GM12892 (cell line): Measurements from ENCODE around the gene QSOX1.

ENCODE experiments used
- DNase-seq: peaks from one replicate; pipeline ENCODE4 v3.0.0; 2011; ENCODE audit not compliant: insufficient read length
- FAIRE-seq: peaks from 2 replicates; lab custom pipeline; 2011; peaks lifted over from hg19 to GRCh38; lab: Jason Lieb, UNC
- POLR2A ChIP-seq: IDR thresholded peaks from 2 replicates; pipeline ENCODE4 v1.6.1; 2011; ENCODE audit warnings: low read depth, low read length, control low read depth
- POLR2AphosphoS5 ChIP-seq: IDR thresholded peaks from 2 replicates; pipeline ENCODE4 v1.6.1; 2011; ENCODE audit warnings: low read depth, low read length, control low read depth
- TAF1 ChIP-seq: IDR thresholded peaks from 2 replicates; pipeline ENCODE4 v1.6.1; 2011; ENCODE audit warnings: low read depth, mild to moderate bottlenecking, control low read depth, low read length, borderline replicate concordance

The QSOX1 gene

GRCh38 chr1:180188684-180189175, 34.1 kb downstream of the QSOX1 start:
- FAIRE-seq (no peak), DNase-seq (no peak)
- TF ChIP-seq TAF1 (no peak), POLR2A (no peak), POLR2AphosphoS5 (no peak)

DNA sequence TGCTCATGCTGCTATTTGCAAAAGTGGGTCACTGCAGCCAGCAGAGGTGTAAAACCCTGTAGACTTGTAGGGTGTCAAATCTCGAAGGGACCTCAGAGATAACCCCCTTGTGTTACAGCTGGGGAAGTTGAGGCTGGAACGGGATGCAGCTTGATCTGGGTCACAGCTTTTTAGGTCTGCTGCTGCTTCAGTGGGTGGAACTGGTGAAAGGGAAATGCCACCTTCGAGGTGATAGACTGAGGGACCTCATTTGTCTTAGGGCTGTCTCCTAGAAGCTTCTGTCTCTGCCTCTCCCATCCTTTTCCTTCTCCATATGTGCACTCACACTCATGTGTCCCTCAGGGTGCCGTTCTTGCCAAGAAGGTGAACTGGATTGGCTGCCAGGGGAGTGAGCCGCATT, 35.4 kb downstream of the QSOX1 start:
- no peak for FAIRE-seq
- no peak for DNase-seq
- TF ChIP-seq TAF1: no peak
- no peak for TF ChIP-seq POLR2AphosphoS5
- no peak for TF ChIP-seq POLR2A

- TF ChIP-seq POLR2AphosphoS5: no peak
- TF ChIP-seq TAF1: no peak
- no peak for TF ChIP-seq POLR2A
- no peak for DNase-seq
- no peak for FAIRE-seq
Observed at GRCh38 chr1:180192172-180192571, 37.5 kb downstream of the QSOX1 start.

- TF ChIP-seq POLR2AphosphoS5: no peak
- TF ChIP-seq POLR2A: no peak
- TF ChIP-seq TAF1: no peak
- DNase-seq (no peak), FAIRE-seq (no peak)
Observed at GRCh38 chr1:180193141-180194047, 38.7 kb downstream of the QSOX1 start.

- FAIRE-seq (no peak), DNase-seq (no peak)
- TF ChIP-seq POLR2A: no peak
- TF ChIP-seq POLR2AphosphoS5: no peak
- TF ChIP-seq TAF1: no peak
Observed at GRCh38 chr1:180194048-180194425, 39.4 kb downstream of the QSOX1 start.

DNA sequence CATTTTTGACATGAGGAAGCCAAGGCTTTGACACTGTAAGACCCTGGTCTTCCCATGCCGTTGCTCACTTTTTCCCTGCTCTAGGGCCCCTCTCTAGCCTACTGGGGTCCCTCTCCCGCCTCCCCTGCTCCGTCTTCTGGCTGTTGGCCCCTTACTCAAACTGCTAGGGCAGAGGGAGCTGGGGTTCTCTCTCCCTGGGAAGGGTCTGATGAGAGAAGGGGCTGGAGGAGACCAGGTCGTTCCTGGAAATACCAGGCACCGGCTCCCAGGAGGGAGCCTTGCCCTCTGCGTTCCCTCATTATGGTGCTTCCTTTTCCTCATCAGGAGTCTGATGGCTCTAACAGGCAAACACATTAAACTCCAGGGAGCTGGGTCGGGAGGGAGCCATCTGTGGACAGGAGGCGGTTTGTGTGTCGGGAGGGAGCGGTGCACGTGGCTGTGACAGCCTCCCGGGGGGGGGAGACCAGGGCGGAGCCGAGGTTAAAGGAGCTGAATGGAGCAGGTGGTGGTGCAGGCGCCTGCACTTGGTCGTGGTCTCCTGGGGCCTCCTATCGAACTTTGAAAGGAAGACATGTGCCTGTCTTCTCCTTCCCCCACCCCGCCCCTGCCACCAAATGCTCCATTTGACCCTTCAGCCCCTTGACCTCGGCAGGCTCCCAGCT, 40.0 kb downstream of the QSOX1 start:
- no peak for FAIRE-seq
- no peak for TF ChIP-seq POLR2AphosphoS5
- no peak for TF ChIP-seq TAF1
- TF ChIP-seq POLR2A: no peak
- no peak for DNase-seq

DNA sequence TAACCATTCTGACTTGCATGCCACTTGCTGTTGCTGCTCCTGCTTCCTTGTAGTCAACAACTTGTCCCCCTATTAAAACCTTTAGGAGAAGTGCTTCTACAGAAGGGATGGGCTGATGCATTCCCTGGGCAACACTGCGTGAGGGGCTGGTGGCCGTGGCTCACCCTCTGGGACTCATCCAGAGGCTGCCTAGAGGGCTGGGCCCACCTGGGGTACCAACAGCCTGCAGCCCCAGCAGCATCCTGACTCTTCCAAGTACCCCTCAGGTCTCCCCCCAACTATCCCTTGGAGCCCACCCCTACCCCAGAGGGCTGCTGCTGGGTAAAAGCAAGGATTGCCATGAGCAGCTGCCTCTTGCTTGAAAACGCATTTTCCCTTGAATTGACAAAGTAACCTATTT, 40.7 kb downstream of the QSOX1 start:
- no peak for FAIRE-seq
- DNase-seq: no peak
- no peak for TF ChIP-seq TAF1
- no peak for TF ChIP-seq POLR2A
- no peak for TF ChIP-seq POLR2AphosphoS5

DNA sequence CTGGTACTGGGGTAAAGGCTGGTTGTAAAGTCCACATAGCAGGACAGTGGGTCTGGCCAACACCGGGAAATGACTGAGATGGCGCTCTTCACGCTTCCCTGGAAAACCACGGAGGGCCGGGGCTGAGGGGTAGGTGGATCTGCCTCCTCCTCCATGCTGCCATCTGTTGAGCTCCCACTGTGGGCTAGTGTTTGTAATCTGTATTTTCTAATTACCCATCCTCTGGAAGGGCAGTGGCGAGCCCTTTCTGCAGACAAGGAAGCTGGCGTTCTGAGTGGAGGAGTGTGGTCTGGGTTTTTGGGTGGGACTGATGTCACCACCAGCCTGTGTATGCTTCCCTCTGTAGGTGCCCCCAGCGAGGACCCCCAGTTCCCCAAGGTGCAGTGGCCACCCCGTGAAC, 41.2 kb downstream of the QSOX1 start:
- FAIRE-seq (no peak), DNase-seq (no peak)
- TF ChIP-seq POLR2AphosphoS5 (no peak), POLR2A (no peak), TAF1 (no peak)

DNA sequence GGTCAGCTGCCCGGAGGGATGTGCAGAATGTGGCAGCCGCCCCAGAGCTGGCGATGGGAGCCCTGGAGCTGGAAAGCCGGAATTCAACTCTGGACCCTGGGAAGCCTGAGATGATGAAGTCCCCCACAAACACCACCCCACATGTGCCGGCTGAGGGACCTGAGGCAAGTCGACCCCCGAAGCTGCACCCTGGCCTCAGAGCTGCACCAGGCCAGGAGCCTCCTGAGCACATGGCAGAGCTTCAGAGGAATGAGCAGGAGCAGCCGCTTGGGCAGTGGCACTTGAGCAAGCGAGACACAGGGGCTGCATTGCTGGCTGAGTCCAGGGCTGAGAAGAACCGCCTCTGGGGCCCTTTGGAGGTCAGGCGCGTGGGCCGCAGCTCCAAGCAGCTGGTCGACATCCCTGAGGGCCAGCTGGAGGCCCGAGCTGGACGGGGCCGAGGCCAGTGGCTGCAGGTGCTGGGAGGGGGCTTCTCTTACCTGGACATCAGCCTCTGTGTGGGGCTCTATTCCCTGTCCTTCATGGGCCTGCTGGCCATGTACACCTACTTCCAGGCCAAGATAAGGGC, 41.9 kb downstream of the QSOX1 start:
- no peak for FAIRE-seq
- no peak for TF ChIP-seq POLR2AphosphoS5
- no peak for TF ChIP-seq POLR2A
- TF ChIP-seq TAF1: no peak
- DNase-seq: no peak

DNA sequence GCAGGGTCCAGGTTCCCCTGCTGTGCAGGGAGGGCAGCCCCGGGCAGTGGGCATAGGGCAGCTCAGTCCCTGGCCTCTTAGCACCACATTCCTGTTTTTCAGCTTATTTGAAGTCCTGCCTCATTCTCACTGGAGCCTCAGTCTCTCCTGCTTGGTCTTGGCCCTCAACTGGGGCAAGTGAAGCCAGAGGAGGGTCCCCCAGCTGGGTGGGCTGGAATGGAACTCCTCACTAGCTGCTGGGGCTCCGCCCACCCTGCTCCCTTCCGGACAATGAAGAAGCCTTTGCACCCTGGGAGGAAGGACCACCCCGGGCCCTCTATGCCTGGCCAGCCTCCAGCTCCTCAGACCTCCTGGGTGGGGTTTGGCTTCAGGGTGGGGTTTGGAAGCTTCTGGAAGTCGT, 42.6 kb downstream of the QSOX1 start:
- FAIRE-seq (no peak), DNase-seq (no peak)
- no peak for TF ChIP-seq POLR2AphosphoS5
- no peak for TF ChIP-seq TAF1
- TF ChIP-seq POLR2A: no peak

DNA sequence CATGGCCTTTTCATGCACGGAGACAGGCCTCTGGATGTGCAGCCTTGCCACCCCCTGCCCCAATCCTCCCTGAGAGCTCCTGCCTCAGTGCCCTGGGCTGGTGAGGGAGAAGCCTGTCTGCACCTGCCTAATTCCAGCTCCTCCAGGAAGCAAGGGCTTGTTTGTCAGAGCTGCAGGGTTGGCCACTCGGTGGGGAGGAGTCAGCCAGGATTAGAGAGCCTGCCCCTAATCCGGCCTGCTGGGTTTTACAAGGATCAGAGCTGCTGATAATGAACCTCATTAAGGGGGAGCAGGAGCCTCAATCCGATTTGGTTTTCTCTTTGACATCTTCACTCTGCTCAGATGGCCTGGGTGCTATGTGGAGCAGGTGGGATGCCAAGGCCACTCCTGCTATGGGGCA, 43.5 kb downstream of the QSOX1 start:
- FAIRE-seq (no peak), DNase-seq (no peak)
- TF ChIP-seq POLR2AphosphoS5 (no peak), TAF1 (no peak), POLR2A (no peak)

GRCh38 chr1:180198611-180199010, 43.9 kb downstream of the QSOX1 start:
- FAIRE-seq: no peak
- no peak for TF ChIP-seq TAF1
- TF ChIP-seq POLR2AphosphoS5: no peak
- no peak for DNase-seq
